Raji (cell line): ENCODE data around the gene FEZF2.

ENCODE experiments used
- POLR2A ChIP-seq: IDR thresholded peaks from 2 replicates; pipeline ENCODE4 v1.6.1; 2011; ENCODE audit warnings: low read depth, low read length, control low read depth; ENCODE audit not compliant: insufficient read depth

Gene FEZF2

DNA sequence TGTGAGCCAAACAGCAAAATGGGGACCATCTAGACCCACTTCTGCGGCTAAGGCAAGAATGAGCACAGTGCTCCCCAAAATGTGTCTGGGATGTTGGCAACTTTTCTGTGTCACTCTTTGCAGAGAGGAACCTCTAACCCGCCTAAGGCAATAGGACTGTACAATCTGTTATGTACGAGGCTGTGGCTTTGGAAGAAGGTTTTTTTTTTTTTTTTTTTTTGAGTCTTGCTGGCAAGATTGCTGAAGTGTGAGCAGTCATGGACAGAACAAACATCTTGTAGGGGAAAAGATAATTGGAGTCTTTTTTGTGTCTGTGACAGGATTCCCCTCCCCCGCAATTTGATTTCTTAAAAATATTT lies 7.2 kb downstream of the FEZF2 start:
- no peak for TF ChIP-seq POLR2A

DNA sequence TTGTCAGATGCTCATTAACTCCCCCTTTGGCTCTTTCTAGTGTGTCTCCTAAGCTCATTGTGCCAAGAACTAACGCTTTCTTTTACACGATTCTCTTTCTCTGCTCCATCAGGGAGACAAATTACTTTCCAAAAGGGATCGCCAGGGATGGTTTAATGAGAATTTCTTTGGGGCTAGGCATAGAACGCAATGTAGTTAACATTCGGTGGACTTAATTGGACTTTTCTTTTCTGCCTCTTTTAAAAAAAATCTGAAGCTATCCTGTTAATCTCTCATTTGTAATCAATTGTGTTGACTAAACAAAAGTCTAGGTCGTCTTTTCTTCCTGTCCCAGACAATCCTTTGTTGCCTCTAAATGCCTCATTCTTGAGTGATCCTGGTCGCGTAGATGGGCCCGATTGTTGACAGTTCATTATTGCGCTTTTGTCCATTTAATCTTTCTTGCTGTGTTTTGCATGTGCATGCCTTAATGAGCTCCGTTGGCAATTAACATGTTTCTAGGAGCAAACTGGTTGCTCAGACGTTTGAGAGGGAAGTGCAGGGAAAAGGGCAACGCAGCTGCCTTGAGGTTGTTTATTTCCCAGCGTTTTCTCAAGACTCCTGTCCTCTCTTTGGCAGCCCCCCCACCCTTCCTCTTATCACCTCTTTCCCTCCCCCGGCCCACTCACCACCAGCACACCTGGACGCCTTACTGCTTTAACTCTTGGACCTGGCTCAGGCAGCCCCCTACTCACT lies 7.8 kb downstream of the FEZF2 start:
- no peak for TF ChIP-seq POLR2A

- TF ChIP-seq POLR2A, result no peak
These were observed 9.2 kb downstream of the FEZF2 start for GRCh38 chr3:62364191-62364590.

DNA sequence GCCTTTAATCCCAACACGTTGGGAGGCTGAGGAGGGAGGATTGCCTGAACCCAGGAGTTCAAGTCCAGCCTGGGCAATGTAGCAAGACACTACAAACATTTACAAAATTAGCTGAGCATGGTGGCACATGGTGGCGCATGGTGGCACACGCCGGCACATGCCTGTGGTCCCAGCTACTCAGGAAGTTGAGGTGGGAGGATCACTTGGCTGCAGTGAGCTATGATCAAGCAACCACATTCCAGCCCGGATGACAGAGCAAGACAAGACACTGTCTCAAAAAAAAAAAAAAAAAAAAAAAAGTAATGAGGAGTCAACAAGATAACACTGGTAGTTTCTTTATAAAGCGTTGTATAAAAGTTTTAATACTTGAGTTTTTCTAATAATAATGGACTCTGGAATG lies 10.1 kb downstream of the FEZF2 start:
- TF ChIP-seq POLR2A, result no peak

- no peak for TF ChIP-seq POLR2A
These were observed 11.5 kb downstream of the FEZF2 start for GRCh38 chr3:62361824-62362223.

- no peak for TF ChIP-seq POLR2A
These were observed 12.1 kb downstream of the FEZF2 start for GRCh38 chr3:62361261-62361660.

DNA sequence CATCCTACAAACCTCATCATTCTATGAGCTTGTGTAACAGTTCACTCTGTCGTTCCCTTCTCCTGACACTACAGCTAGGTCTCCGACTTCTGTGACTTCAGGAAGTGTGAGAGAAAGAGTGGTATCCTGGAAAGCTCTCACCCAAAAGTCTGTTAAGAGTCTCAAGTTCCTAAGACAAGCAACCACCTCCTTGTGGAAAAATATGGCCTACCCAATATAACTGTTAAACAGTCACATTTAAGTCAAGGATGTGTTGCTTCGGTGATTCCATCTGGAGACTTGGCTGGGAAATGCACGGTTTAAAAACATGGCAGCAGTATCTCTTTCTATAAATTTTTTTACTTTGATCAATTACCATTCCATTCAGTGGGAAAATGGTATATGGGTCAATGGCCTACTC lies 13.8 kb downstream of the FEZF2 start:
- no peak for TF ChIP-seq POLR2A

DNA sequence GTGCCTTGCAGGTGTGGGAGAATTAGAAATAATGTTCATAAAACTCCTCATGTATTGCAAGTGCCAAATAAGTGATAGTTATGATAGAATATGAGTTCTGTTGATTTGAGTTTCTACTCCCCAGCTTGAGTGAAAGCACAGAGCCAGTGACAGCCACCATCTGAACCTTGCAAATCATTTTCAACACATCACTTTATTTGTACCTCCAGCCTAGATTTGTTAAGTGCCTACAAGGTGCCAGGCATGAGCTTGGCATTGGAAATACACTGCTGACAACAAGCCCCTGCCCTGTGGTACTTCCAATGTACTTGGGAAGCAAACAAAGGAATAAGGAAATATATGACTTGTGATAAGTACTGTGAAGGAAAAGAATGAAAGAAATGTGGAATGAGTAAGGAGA lies 17.0 kb downstream of the FEZF2 start:
- no peak for TF ChIP-seq POLR2A

DNA sequence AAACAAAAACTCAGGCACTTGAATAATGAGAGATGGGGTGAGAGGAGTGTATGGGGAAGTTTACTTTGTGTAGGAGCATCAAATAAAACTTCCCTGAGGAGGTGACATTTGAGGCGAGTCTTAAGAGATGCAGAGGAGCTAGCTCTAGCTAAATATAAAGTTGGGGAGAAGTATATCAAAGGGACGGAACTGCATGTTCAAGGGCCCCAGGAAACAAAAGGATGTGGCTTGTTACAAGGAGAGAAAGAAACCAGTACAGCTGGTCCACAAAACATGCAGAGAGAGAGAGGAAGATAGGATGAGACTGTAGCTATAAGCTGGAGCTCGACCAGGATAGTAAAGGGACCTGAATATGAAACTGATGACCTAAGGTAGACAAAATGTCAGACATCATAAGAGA lies 17.6 kb downstream of the FEZF2 start:
- no peak for TF ChIP-seq POLR2A

GRCh38 chr3:62343755-62344154 lies 29.6 kb downstream of the FEZF2 start:
- no peak for TF ChIP-seq POLR2A

DNA sequence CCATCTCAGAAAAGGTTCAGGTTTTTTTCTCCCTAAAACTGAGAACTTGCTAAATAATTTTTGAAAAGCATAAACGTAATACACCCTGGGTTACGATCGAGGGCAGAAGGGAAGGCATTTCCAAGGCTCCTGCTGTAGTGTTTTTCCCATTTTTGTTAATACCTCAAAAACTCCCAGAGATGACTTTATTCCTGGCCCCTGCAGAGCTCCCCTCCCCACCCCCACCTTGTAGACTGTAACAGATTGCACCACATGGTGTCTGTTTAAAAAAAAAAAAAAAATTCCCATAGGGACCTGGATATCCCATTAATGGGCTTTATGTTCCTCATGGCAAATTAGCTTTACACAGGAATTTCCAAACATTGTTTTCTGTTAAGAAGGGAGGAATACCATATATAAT lies 38.2 kb downstream of the FEZF2 start:
- no peak for TF ChIP-seq POLR2A

DNA sequence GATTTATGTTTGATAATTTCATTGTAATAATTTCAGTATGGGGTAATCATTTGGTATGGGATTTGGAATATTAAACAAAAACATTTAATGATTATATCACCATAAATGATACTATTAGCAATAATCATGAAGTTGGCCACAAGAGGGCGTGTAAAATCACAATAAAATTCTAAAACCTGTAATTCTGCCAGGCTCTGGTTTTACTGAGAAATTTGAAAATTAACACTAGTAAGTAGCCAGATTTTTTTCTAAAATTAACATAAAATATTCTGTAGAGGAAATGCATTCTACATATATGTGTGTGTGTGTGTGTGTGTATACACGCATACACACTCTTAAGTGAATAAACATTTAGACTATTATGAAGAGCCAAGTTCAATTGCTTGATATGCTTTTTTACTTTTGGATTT lies 40.5 kb downstream of the FEZF2 start:
- no peak for TF ChIP-seq POLR2A

GRCh38 chr3:62332017-62332416 lies 41.3 kb downstream of the FEZF2 start:
- TF ChIP-seq POLR2A, result no peak

- no peak for TF ChIP-seq POLR2A
These were observed 43.4 kb downstream of the FEZF2 start for GRCh38 chr3:62329971-62330370.

DNA sequence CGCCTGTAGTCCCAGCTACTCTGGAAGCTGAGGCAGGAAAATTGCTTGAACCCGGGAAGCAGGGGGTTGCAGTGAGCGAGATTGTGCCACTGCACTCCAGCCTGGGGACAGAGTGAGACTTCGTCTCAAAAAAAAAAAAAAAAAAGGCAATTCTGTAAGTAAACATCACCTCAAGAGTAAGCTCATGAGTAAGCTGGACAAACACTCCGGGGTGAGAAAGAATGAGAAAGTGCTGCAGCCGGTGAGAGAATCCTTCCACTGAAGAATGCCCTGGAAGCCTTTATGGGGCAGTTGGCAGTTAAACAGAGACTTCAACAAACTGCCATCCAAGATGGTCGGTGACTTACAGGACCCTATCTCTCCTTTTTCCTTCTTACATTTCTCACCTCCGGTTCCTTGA lies 47.5 kb downstream of the FEZF2 start:
- TF ChIP-seq POLR2A, result no peak

- no peak for TF ChIP-seq POLR2A
These were observed 50.1 kb downstream of the FEZF2 start for GRCh38 chr3:62323241-62323640.
